ENCODE results near the gene GPA33. TPM values are rescaled to one million over a fixed set of nuclear protein-coding genes. Genes with fewer than 3 reads are reported as not detected.

The GPA33 gene
- polyA plus RNA-seq, 1 of the 3 experiments (the other 2 are of a cell fraction), result not detected

- no peak for DNase-seq
- no peak for TF ChIP-seq POLR2AphosphoS5 (IDR thresholded peaks at IDR 0.05; ENCODE audit: low read depth, low read length)
- no peak for TF ChIP-seq TEAD4 (IDR thresholded peaks at IDR 0.05; ENCODE audit: borderline replicate concordance, insufficient read depth)
- no peak for TF ChIP-seq PBX3 (IDR thresholded peaks at IDR 0.05)
- no peak for TF ChIP-seq IRF3 (IDR thresholded peaks at IDR 0.05; ENCODE audit: low read depth, low read length)
- TF ChIP-seq TAF1 (IDR thresholded peaks at IDR 0.05; ENCODE audit: borderline replicate concordance, low read depth, low read length), result no peak
- TF ChIP-seq FOXM1 (IDR thresholded peaks at IDR 0.05; ENCODE audit: low read depth), result no peak
- no peak for TF ChIP-seq CTCF (IDR thresholded peaks at IDR 0.05)
- no peak for TF ChIP-seq SMC3 (IDR thresholded peaks at IDR 0.05; ENCODE audit: low read depth, low read length)
- no peak for TF ChIP-seq RAD21 (IDR thresholded peaks at IDR 0.05; ENCODE audit: low read length)
- no peak for TF ChIP-seq JUND (IDR thresholded peaks at IDR 0.05)
- TF ChIP-seq GATA2 (CRISPR knock-in tag; IDR thresholded peaks at IDR 0.05), result no peak
- no peak for TF ChIP-seq TCF12 (IDR thresholded peaks at IDR 0.05)
- H3F3A ChIP-seq (replicated peaks; ENCODE audit: insufficient read depth), result no peaks in the 10 kb centered on the region
- no peak overlapping the region for H2AFZ ChIP-seq (ENCODE audit: low read depth)
- POLR2A ChIA-PET, result no interaction called here
- H3K79me2 ChIP-seq (ENCODE audit: insufficient read depth), result no peaks in the 10 kb centered on the region
- H3K9me2 ChIP-seq, result no peaks in the 10 kb centered on the region
- no peak overlapping the region for H3K9ac ChIP-seq
- no peak overlapping the region for H3K4me2 ChIP-seq
- no peak overlapping the region for H3K4me3 ChIP-seq (ENCODE audit: low read depth in 2 of 2, low read length in 1 of 2)
- H3K27me3 ChIP-seq (ENCODE audit: insufficient read depth), result no peaks in the 10 kb centered on the region; the same call in 1 of the 2 replicates
- H3K36me3 ChIP-seq (replicated peaks in 1 of 2; ENCODE audit: control insufficient read depth in 1 of 2, insufficient read depth in 2 of 2, low read length in 1 of 2), result no peaks in the 10 kb centered on the region
- no peak overlapping the region for H3K27ac ChIP-seq (ENCODE audit: low read depth in 2 of 2, low read length in 1 of 2)
- H4K20me1 ChIP-seq (ENCODE audit: insufficient read depth), result no peaks in the 10 kb centered on the region
- CTCF ChIA-PET, result interaction anchor here (0.6 to 2.0 kb wide), 5 partner anchors 23 to 456 kb away, joined by 3 to 7 read pairs (median 5); no protein-coding TSS in a partner anchor
- H3K4me1 ChIP-seq (ENCODE audit: control insufficient read depth in 1 of 2, insufficient read depth in 2 of 2, low read depth in 1 of 2, low read length in 1 of 2), result peaks cover 0 to 11% of the 10 kb centered on the region in 2 experiments; a peak in 1 of 4 replicates
- no peaks in the 10 kb centered on the region for H3K9me3 ChIP-seq
- 73% methylated on average over 3 of the region's 3 CpGs for WGBS (ENCODE audit: low lambda C conversion rate)
These were observed 6.3 kb downstream of the GPA33 start for GRCh38 chr1:167083871-167084270.

- H3F3A ChIP-seq (replicated peaks; ENCODE audit: insufficient read depth), result no peaks in the 10 kb centered on the region
- H3K4me2 ChIP-seq, result no peak overlapping the region
- H3K4me1 ChIP-seq (ENCODE audit: control insufficient read depth in 1 of 2, insufficient read depth in 2 of 2, low read depth in 1 of 2, low read length in 1 of 2), result peaks cover 0 to 11% of the 10 kb centered on the region in 2 experiments; a peak in 1 of 4 replicates
- H3K79me2 ChIP-seq (ENCODE audit: insufficient read depth), result no peaks in the 10 kb centered on the region
- WGBS (ENCODE audit: low lambda C conversion rate), result 23% methylated on average over 6 of the region's 6 CpGs
- H3K9me3 ChIP-seq, result no peaks in the 10 kb centered on the region
- no peak overlapping the region for H3K9ac ChIP-seq
- no peak overlapping the region for H3K4me3 ChIP-seq (ENCODE audit: low read depth in 2 of 2, low read length in 1 of 2)
- no peaks in the 10 kb centered on the region for H3K36me3 ChIP-seq (replicated peaks in 1 of 2; ENCODE audit: control insufficient read depth in 1 of 2, insufficient read depth in 2 of 2, low read length in 1 of 2)
- H4K20me1 ChIP-seq (ENCODE audit: insufficient read depth), result no peaks in the 10 kb centered on the region
- H2AFZ ChIP-seq (ENCODE audit: low read depth), result no peak overlapping the region
- ChIA-PET POLR2A (no interaction called here), CTCF (interaction anchor here (1.1 to 2.0 kb wide), 5 partner anchors 9 to 457 kb away, joined by 3 to 7 read pairs (median 5); no protein-coding TSS in a partner anchor)
- peak; percentile 55 for DNase-seq
- no peaks in the 10 kb centered on the region for H3K9me2 ChIP-seq
- no peaks in the 10 kb centered on the region; the same call in 1 of the 2 replicates for H3K27me3 ChIP-seq (ENCODE audit: insufficient read depth)
- TF ChIP-seq MXI1 (IDR thresholded peaks at IDR 0.05; ENCODE audit: low read depth, low read length) (no peak), POLR2AphosphoS5 (IDR thresholded peaks at IDR 0.05; ENCODE audit: low read depth, low read length) (no peak), MEF2A (IDR thresholded peaks at IDR 0.05; ENCODE audit: borderline replicate concordance, low read depth) (no peak), RCOR1 (IDR thresholded peaks at IDR 0.05; ENCODE audit: low read length) (no peak), RAD21 (IDR thresholded peaks at IDR 0.05; ENCODE audit: low read length) (no peak), USF1 (IDR thresholded peaks at IDR 0.05; ENCODE audit: borderline replicate concordance, low read depth) (no peak), IRF3 (IDR thresholded peaks at IDR 0.05; ENCODE audit: low read depth, low read length) (no peak), SMC3 (IDR thresholded peaks at IDR 0.05; ENCODE audit: low read depth, low read length) (no peak), RFX5 (IDR thresholded peaks at IDR 0.05; ENCODE audit: low read length) (no peak), PBX3 (IDR thresholded peaks at IDR 0.05) (no peak), TEAD4 (IDR thresholded peaks at IDR 0.05; ENCODE audit: borderline replicate concordance, insufficient read depth) (no peak), SIN3A (IDR thresholded peaks at IDR 0.05; ENCODE audit: borderline replicate concordance, low read depth, low read length) (no peak), EZH2phosphoT487 (IDR thresholded peaks at IDR 0.05; ENCODE audit: borderline replicate concordance, low read depth) (no peak)
- H3K27ac ChIP-seq (ENCODE audit: low read depth in 2 of 2, low read length in 1 of 2), result no peak overlapping the region
These were observed 7.0 kb downstream of the GPA33 start for GRCh38 chr1:167083066-167083665.

Data from SK-N-SH (cell line).